DOHH2 (cell line): Measurements from ENCODE around the gene MTHFR.

Experiments
- H3F3A ChIP-seq: fragments of 200-600 bp; sonication (generic), shearing (Covaris generic); 2 replicates; pipeline ENCODE4 v1.6.0; 2016; ENCODE audit warnings: antibody characterized with exemption, mild to moderate bottlenecking; ENCODE audit not compliant: control insufficient read depth, insufficient read depth
- H3K27ac ChIP-seq: fragments of 200-600 bp; sonication (generic); 2 replicates; pipeline ENCODE4 v1.5.1; 2014; ENCODE audit warnings: low read depth, mild to moderate bottlenecking, low read length, moderate library complexity
- H3K27me3 ChIP-seq: fragments of 200-600 bp; sonication (generic); 2 replicates; pipeline ENCODE4 v1.6.1; 2014; ENCODE audit warnings: mild to moderate bottlenecking, low read length, mixed read lengths; ENCODE audit not compliant: control insufficient read depth
- H3K36me3 ChIP-seq: fragments of 200-600 bp; sonication (generic); 2 replicates; pipeline ENCODE4 v1.6.1; 2014; ENCODE audit warnings: mild to moderate bottlenecking, low read length, moderate library complexity, mixed read lengths; ENCODE audit not compliant: control insufficient read depth
- H3K4me1 ChIP-seq: fragments of 200-600 bp; sonication (generic); 2 replicates; pipeline ENCODE4 v1.6.1; 2014; ENCODE audit warnings: mild to moderate bottlenecking, low read length, mixed read lengths; ENCODE audit not compliant: control insufficient read depth
- H3K4me2 ChIP-seq: fragments of 200-600 bp; sonication (generic); 2 replicates; pipeline ENCODE4 v1.6.0; 2014; ENCODE audit warnings: mild to moderate bottlenecking, low read length, moderate library complexity
- H3K4me3 ChIP-seq: fragments of 200-600 bp; sonication (generic); 2 replicates; pipeline ENCODE4 v1.5.1; 2014; ENCODE audit warnings: mild to moderate bottlenecking, low read length, mixed read lengths
- H3K79me2 ChIP-seq: fragments of 200-600 bp; sonication (generic); 2 replicates; pipeline ENCODE4 v1.6.1; 2014; ENCODE audit warnings: mild to moderate bottlenecking, low read length, mixed read lengths; ENCODE audit not compliant: control insufficient read depth
- H3K9me2 ChIP-seq: fragments of 200-600 bp; sonication (generic); replicated peaks from 2 replicates; pipeline ENCODE4 v1.6.1; 2014; ENCODE audit warnings: mild to moderate bottlenecking, low read length, mixed read lengths; ENCODE audit not compliant: control insufficient read depth
- H3K9me3 ChIP-seq: fragments of 200-600 bp; sonication (generic); 2 replicates; pipeline ENCODE4 v1.6.1; 2014; ENCODE audit warnings: antibody characterized with exemption, low read length, mixed read lengths; ENCODE audit not compliant: control insufficient read depth, insufficient read depth
- H4K20me1 ChIP-seq: fragments of 200-600 bp; sonication (generic); 2 replicates; pipeline ENCODE4 v1.6.0; 2014; ENCODE audit warnings: low read depth, mild to moderate bottlenecking, antibody characterized with exemption, low read length, moderate library complexity; ENCODE audit not compliant: control insufficient read depth, insufficient read depth
- EZH2phosphoT487 ChIP-seq: fragments of 200-600 bp; sonication (generic); IDR thresholded peaks from 2 replicates; pipeline ENCODE4 v1.6.1; 2017; ENCODE audit warnings: borderline replicate concordance, mild to moderate bottlenecking, antibody characterized with exemption, low read length, moderate library complexity, mixed read lengths
- TF ChIP-seq, protein P1 (sequence below): fragments of 200-600 bp; sonication (generic); IDR thresholded peaks from one replicate; pipeline ENCODE4 v1.5.1; 2014; ENCODE audit warnings: antibody characterized with exemption, mild to moderate bottlenecking, low read depth, low read length; ENCODE audit not compliant: poor library complexity, severe bottlenecking

The MTHFR gene

DNA sequence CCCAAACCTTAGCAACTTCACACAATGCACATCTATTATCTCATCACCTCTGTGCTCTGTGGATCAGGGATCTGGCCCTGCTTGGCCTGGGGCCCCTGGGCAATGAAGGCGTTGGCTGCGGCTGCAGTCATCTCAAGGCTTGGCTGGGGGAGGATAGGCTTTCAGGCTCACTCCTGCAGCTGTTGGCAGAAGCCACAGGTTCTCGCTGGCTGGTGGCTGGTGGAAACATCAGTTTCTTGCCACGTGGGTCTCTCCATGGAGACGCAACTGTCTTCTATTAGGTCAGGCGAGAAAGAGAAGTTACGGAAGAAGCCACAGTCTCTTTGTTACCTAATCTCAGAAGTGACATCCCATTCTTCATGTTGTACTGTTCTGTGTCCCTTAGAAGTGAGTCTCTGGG is 45.4 kb upstream of the MTHFR start:
- Histone ChIP-seq H3K27me3 (peaks cover 6% of the 10 kb centered on the region), H3K27ac (no peak overlapping the region), H3K36me3 (peaks cover 10% of the 10 kb centered on the region), H3K9me3 (no peaks in the 10 kb centered on the region), H4K20me1 (no peaks in the 10 kb centered on the region; the same call in 1 of the 2 replicates), H3K4me3 (no peak overlapping the region), H3K4me1 (peaks cover 27% of the 10 kb centered on the region), H3K79me2 (no peaks in the 10 kb centered on the region), H3K4me2 (no peak overlapping the region), H3F3A (no peaks in the 10 kb centered on the region; the same call in 1 of the 2 replicates), H3K9me2 (no peaks in the 10 kb centered on the region)
- TF ChIP-seq EZH2phosphoT487 = no peak
- TF ChIP-seq, protein P1, sequence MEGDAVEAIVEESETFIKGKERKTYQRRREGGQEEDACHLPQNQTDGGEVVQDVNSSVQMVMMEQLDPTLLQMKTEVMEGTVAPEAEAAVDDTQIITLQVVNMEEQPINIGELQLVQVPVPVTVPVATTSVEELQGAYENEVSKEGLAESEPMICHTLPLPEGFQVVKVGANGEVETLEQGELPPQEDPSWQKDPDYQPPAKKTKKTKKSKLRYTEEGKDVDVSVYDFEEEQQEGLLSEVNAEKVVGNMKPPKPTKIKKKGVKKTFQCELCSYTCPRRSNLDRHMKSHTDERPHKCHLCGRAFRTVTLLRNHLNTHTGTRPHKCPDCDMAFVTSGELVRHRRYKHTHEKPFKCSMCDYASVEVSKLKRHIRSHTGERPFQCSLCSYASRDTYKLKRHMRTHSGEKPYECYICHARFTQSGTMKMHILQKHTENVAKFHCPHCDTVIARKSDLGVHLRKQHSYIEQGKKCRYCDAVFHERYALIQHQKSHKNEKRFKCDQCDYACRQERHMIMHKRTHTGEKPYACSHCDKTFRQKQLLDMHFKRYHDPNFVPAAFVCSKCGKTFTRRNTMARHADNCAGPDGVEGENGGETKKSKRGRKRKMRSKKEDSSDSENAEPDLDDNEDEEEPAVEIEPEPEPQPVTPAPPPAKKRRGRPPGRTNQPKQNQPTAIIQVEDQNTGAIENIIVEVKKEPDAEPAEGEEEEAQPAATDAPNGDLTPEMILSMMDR = no peak

DNA sequence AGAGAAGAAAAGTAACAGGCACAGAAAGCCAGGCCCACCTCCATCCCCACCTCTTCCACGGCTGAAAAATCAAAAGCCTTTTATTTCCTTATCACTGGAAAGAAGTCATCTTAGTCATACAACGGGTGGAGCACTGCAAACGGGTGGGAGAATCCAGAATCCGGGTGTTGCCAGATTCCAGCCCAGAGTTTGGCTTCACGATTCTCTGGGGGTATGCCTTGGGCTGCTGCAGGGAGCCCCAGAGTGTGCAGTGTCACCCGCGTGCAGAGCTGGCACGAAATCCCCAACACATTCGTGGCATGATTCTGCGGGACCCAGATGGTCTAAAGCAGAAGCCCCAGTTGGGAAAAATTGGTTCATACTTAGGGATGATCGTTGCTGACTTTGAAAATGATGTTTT is 44.4 kb upstream of the MTHFR start:
- no peak overlapping the region for H3K4me3 ChIP-seq
- H3K27ac ChIP-seq = no peak overlapping the region
- no peaks in the 10 kb centered on the region for H3K79me2 ChIP-seq
- H3K4me1 ChIP-seq = peaks cover 38% of the 10 kb centered on the region
- H4K20me1 ChIP-seq = no peaks in the 10 kb centered on the region; the same call in 1 of the 2 replicates
- no peak overlapping the region for H3K4me2 ChIP-seq
- no peaks in the 10 kb centered on the region for H3K9me2 ChIP-seq
- TF ChIP-seq, protein P1 = no peak
- TF ChIP-seq EZH2phosphoT487 = no peak
- H3K9me3 ChIP-seq = no peaks in the 10 kb centered on the region
- peaks cover 19% of the 10 kb centered on the region for H3K36me3 ChIP-seq
- H3K27me3 ChIP-seq = peaks cover 6% of the 10 kb centered on the region
- peaks cover 4% of the 10 kb centered on the region for H3F3A ChIP-seq

DNA sequence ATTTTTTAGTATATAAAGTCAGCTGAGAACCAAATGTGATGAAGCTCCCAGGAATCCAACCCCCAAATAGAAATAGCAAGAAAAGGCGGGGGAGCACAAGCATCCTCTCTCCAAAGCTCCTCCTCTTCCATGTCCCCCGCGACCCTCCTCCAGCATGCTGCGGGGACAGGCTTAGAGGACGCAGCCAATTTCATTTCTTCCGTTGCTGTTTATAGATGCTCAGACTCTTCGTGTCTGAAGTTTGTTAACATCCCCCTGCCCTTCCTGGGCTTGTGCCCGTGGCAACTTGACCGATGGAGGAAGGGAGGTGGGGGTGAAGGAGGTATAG is 42.6 kb upstream of the MTHFR start:
- Histone ChIP-seq H3K4me2 (peak overlapping the region; percentile 48), H3K79me2 (no peaks in the 10 kb centered on the region), H3K9me3 (no peaks in the 10 kb centered on the region), H3K4me3 (peak overlapping the region; percentile 3; the same call in 1 of the 2 replicates), H3K36me3 (peaks cover 37% of the 10 kb centered on the region), H3K4me1 (peaks cover 56% of the 10 kb centered on the region), H3F3A (peaks cover 4% of the 10 kb centered on the region), H3K9me2 (no peaks in the 10 kb centered on the region), H3K27ac (no peak overlapping the region), H3K27me3 (peaks cover 3% of the 10 kb centered on the region), H4K20me1 (no peaks in the 10 kb centered on the region; the same call in 1 of the 2 replicates)
- TF ChIP-seq, protein P1 = no peak
- TF ChIP-seq EZH2phosphoT487 = no peak
